Esophagus muscularis mucosa (tissue), 4 donors: ENCODE data around the gene SIRT1. TPM values are rescaled to one million over a fixed set of nuclear protein-coding genes. Genes with fewer than 3 reads are reported as not detected.

Source experiments
- DNase-seq: peaks from one replicate; pipeline ENCODE4 v3.0.0-alpha.2; 2017; ENCODE audit errors: extremely low spot score
- H3K27ac ChIP-seq, 4 donors: fragments of 200-600 bp; sonication (generic); replicated peaks in 1 of 4; 1 replicate in 3 of 4; 2 replicates in 1 of 4; pipeline ENCODE4 v1.5.1; 2016 to 2019; ENCODE audit warnings: mild to moderate bottlenecking in 1 of 4
- H3K27me3 ChIP-seq, 4 donors: fragments of 200-600 bp; sonication (generic); one replicate each; pipeline versions ENCODE4 v1.5.1 to v1.6.0; 2016 to 2019
- H3K36me3 ChIP-seq, 4 donors: fragments of 200-600 bp; sonication (generic); one replicate each; pipeline ENCODE4 v1.5.1; 2016 to 2019
- H3K4me1 ChIP-seq, 4 donors: fragments of 200-600 bp; sonication (generic); one replicate each; pipeline ENCODE4 v1.5.1; 2016 to 2019
- H3K4me3 ChIP-seq, 4 donors: fragments of 200-600 bp; sonication (generic); 1 replicate in 2 of 4; 2 replicates in 2 of 4; pipeline ENCODE4 v1.5.1; 2016 to 2019; ENCODE audit warnings: mild to moderate bottlenecking in 4 of 4, moderate library complexity in 1 of 4
- H3K9me3 ChIP-seq, 4 donors: fragments of 200-600 bp; sonication (generic); 1 replicate in 3 of 4; 2 replicates in 1 of 4; pipeline ENCODE4 v1.5.1; 2016 to 2019
- CTCF ChIP-seq, 3 experiments: fragments of 200-600 bp in 2 of 3; fragments of 450-650 bp in 1 of 3; sonication (generic) in 2 of 3; IDR thresholded peaks; one replicate each; pipeline ENCODE4 v1.5.1; 2017 to 2019; ENCODE audit warnings: antibody characterized with exemption in 3 of 3, mild to moderate bottlenecking in 2 of 3, moderate library complexity in 1 of 3
- EP300 ChIP-seq: sonication (generic); formaldehyde crosslinking; IDR thresholded peaks from one replicate; pipeline ENCODE4 v1.6.1; 2017; ENCODE audit warnings: antibody characterized with exemption
- POLR2A ChIP-seq: fragments of 450-650 bp; IDR thresholded peaks from one replicate; pipeline ENCODE4 v1.6.1; 2017; ENCODE audit warnings: antibody characterized with exemption, moderate library complexity, mild to moderate bottlenecking, low read depth
- POLR2AphosphoS5 ChIP-seq, 2 donors: sonication (generic); formaldehyde crosslinking; IDR thresholded peaks; one replicate each; pipeline ENCODE4 v1.6.1; 2017; ENCODE audit warnings: antibody characterized with exemption in 2 of 2
- WGBS: methylation state at CpG from one replicate; pipeline ENCODE4 v1.1.5; 2018; 5-methylcytosine and 5-hydroxymethylcytosine counted together
- intact Hi-C: fragments of 100-400 bp; cut with DNase I; formaldehyde crosslinking; loops from one replicate; pipeline ENCODE4 v1.15.1; 2023
- total RNA-seq, 4 donors: library from RNA; depleted of rRNA; stranded (reverse); fragments of >200 nt; gene quantifications; one replicate each; pipeline versions ENCODE4 v1.1.0 to v1.2.1, GENCODE V29; 2016

The SIRT1 gene
- total RNA-seq, 4 donors from 2014 or later, result 23.7 to 30.3 (median 29.2) TPM

GRCh38 chr10:67852761-67853160 is 31.7 kb upstream of the SIRT1 start:
- no peaks in the 10 kb centered on the region for H3K9me3 ChIP-seq
- H3K27ac ChIP-seq, result no peak overlapping the region
- no peaks in the 10 kb centered on the region for H3K27me3 ChIP-seq
- no peak for DNase-seq
- 83% methylated on average over 5 of the region's 5 CpGs for WGBS
- H3K4me3 ChIP-seq, result no peak overlapping the region
- intact Hi-C loops, result loop anchor here (10.0 kb wide), 1 partner anchor 222 kb away; the partner anchor contains the start of gene HERC4
- no peak for TF ChIP-seq POLR2AphosphoS5 (IDR thresholded peaks at IDR 0.05)
- no peak for TF ChIP-seq CTCF (IDR thresholded peaks at IDR 0.05)
- TF ChIP-seq EP300, result no peak
- TF ChIP-seq POLR2A, result no peak
- no peaks in the 10 kb centered on the region for H3K36me3 ChIP-seq
- peaks cover 6 to 14% (median 11%) of the 10 kb centered on the region in 4 donors for H3K4me1 ChIP-seq

GRCh38 chr10:67853512-67853911 is 30.9 kb upstream of the SIRT1 start:
- TF ChIP-seq EP300 (no peak), CTCF (IDR thresholded peaks at IDR 0.05) (no peak), POLR2A (no peak), POLR2AphosphoS5 (IDR thresholded peaks at IDR 0.05) (no peak)
- no peaks in the 10 kb centered on the region for H3K9me3 ChIP-seq
- peaks cover 6 to 14% (median 11%) of the 10 kb centered on the region in 4 donors for H3K4me1 ChIP-seq
- no peak overlapping the region for H3K27ac ChIP-seq
- DNase-seq, result no peak
- H3K4me3 ChIP-seq, result no peak overlapping the region
- no peaks in the 10 kb centered on the region for H3K27me3 ChIP-seq
- 87% methylated on average over 3 of the region's 3 CpGs for WGBS
- no peaks in the 10 kb centered on the region for H3K36me3 ChIP-seq
- intact Hi-C loops, result loop anchor here (10.0 kb wide), 1 partner anchor 221 kb away; the partner anchor contains the start of gene HERC4

GRCh38 chr10:67858971-67859370 is 25.5 kb upstream of the SIRT1 start:
- H3K4me3 ChIP-seq, result no peak overlapping the region
- intact Hi-C loops, result loop anchor here (10.0 kb wide), 1 partner anchor 216 kb away; the partner anchor contains the start of gene HERC4
- no peaks in the 10 kb centered on the region for H3K36me3 ChIP-seq
- no peaks in the 10 kb centered on the region for H3K9me3 ChIP-seq
- WGBS, result 97% methylated on average over 2 of the region's 2 CpGs
- H3K27me3 ChIP-seq, result no peaks in the 10 kb centered on the region
- no peak for TF ChIP-seq EP300
- TF ChIP-seq POLR2AphosphoS5 (IDR thresholded peaks at IDR 0.05), result no peak
- TF ChIP-seq CTCF (IDR thresholded peaks at IDR 0.05), result no peak
- TF ChIP-seq POLR2A, result no peak
- no peak overlapping the region for H3K27ac ChIP-seq
- no peak for DNase-seq
- peaks cover 0 to 5% (median 4%) of the 10 kb centered on the region in 4 donors for H3K4me1 ChIP-seq

GRCh38 chr10:67861750-67862432 is 22.6 kb upstream of the SIRT1 start:
- WGBS, result 70% methylated on average over 4 of the region's 4 CpGs
- no peaks in the 10 kb centered on the region for H3K4me1 ChIP-seq
- H3K36me3 ChIP-seq, result no peaks in the 10 kb centered on the region
- H3K9me3 ChIP-seq, result no peaks in the 10 kb centered on the region
- H3K4me3 ChIP-seq, result no peak overlapping the region
- no peak for DNase-seq
- TF ChIP-seq POLR2A (no peak), CTCF (IDR thresholded peaks at IDR 0.05) (no peak), POLR2AphosphoS5 (IDR thresholded peaks at IDR 0.05) (no peak), EP300 (no peak)
- H3K27ac ChIP-seq, result no peak overlapping the region
- intact Hi-C loops, result no loop called here
- H3K27me3 ChIP-seq, result no peaks in the 10 kb centered on the region

- intact Hi-C loops, result no loop called here
- no peaks in the 10 kb centered on the region for H3K27me3 ChIP-seq
- no peaks in the 10 kb centered on the region for H3K9me3 ChIP-seq
- WGBS, result 76% methylated on average over 2 of the region's 2 CpGs
- H3K27ac ChIP-seq, result no peak overlapping the region
- H3K4me1 ChIP-seq, result no peaks in the 10 kb centered on the region
- H3K36me3 ChIP-seq, result no peaks in the 10 kb centered on the region
- DNase-seq, result no peak
- no peak overlapping the region for H3K4me3 ChIP-seq
- no peak for TF ChIP-seq EP300
- no peak for TF ChIP-seq CTCF (IDR thresholded peaks at IDR 0.05)
- TF ChIP-seq POLR2A, result no peak
- TF ChIP-seq POLR2AphosphoS5 (IDR thresholded peaks at IDR 0.05), result no peak
Measured at GRCh38 chr10:67863094-67863493, 21.4 kb upstream of the SIRT1 start.
